GM12874 (cell line): Measurements from ENCODE around the gene MTHFSD.

Experiments
- CTCF ChIP-seq: IDR thresholded peaks from 2 replicates; pipeline ENCODE4 v1.5.1; 2011; ENCODE audit warnings: low read depth, mild to moderate bottlenecking, control low read depth, low read length, moderate library complexity; ENCODE audit not compliant: insufficient read depth

MTHFSD gene

GRCh38 chr16:86496262-86496928 is 58.6 kb downstream of the MTHFSD start:
- no peak for TF ChIP-seq CTCF

- no peak for TF ChIP-seq CTCF
These were observed 59.2 kb downstream of the MTHFSD start for GRCh38 chr16:86495756-86496261.

- no peak for TF ChIP-seq CTCF
These were observed 59.7 kb downstream of the MTHFSD start for GRCh38 chr16:86495357-86495701.

GRCh38 chr16:86494565-86495356 is 60.3 kb downstream of the MTHFSD start:
- no peak for TF ChIP-seq CTCF

- no peak for TF ChIP-seq CTCF
These were observed 60.9 kb downstream of the MTHFSD start for GRCh38 chr16:86494039-86494564.

- TF ChIP-seq CTCF = no peak
These were observed 61.9 kb downstream of the MTHFSD start for GRCh38 chr16:86492961-86493629.
